HFF-Myc (cell line): ENCODE measurements around the gene RRP7A.

Experiments
- DNase-seq: peaks from one replicate; pipeline ENCODE4 v3.0.0-alpha.2; 2011; ENCODE audit warnings: low read depth; ENCODE audit errors: extremely low read depth
- H3K4me3 ChIP-seq: replicated peaks from 2 replicates; pipeline ENCODE4 v1.5.1; 2011; ENCODE audit warnings: low read depth, mild to moderate bottlenecking, control low read depth, low read length
- CTCF ChIP-seq: IDR thresholded peaks from 2 replicates; pipeline ENCODE4 v1.5.1; 2012; ENCODE audit warnings: mild to moderate bottlenecking, low read depth, low read length, control low read depth; ENCODE audit errors: missing control alignments

The RRP7A gene

GRCh38 chr22:42473484-42474193 lies 46.0 kb downstream of the RRP7A start:
- peak; percentile 39 for DNase-seq
- no peak overlapping the region for H3K4me3 ChIP-seq
- peak; percentile 68 for TF ChIP-seq CTCF

GRCh38 chr22:42472671-42473070 lies 46.9 kb downstream of the RRP7A start:
- no peak for DNase-seq
- TF ChIP-seq CTCF = no peak
- no peak overlapping the region for H3K4me3 ChIP-seq

- no peak overlapping the region for H3K4me3 ChIP-seq
- DNase-seq = no peak
- no peak for TF ChIP-seq CTCF
These were observed 48.2 kb downstream of the RRP7A start for GRCh38 chr22:42471441-42471840.

GRCh38 chr22:42470366-42471082 lies 49.1 kb downstream of the RRP7A start:
- H3K4me3 ChIP-seq = no peak overlapping the region
- DNase-seq = no peak
- no peak for TF ChIP-seq CTCF

- DNase-seq = no peak
- no peak overlapping the region for H3K4me3 ChIP-seq
- TF ChIP-seq CTCF = no peak
These were observed 50.8 kb downstream of the RRP7A start for GRCh38 chr22:42468841-42469240.

- no peak for TF ChIP-seq CTCF
- DNase-seq = no peak
- no peak overlapping the region for H3K4me3 ChIP-seq
These were observed 57.6 kb downstream of the RRP7A start for GRCh38 chr22:42462016-42462415.

GRCh38 chr22:42461511-42461910 lies 58.1 kb downstream of the RRP7A start:
- no peak for TF ChIP-seq CTCF
- no peak for DNase-seq

More at GRCh38 chr22:42461511-42461910, 58.1 kb downstream of the RRP7A start:
- H3K4me3 ChIP-seq = no peak overlapping the region
